Measurements from ENCODE around the gene FRY. TPM values are rescaled to one million over a fixed set of nuclear protein-coding genes. Genes with fewer than 3 reads are reported as not detected.

Gene FRY
- total and polyA plus RNA-seq, 9 of the 15 experiments (the other 6 are each of a cell fraction or from before 2014, with no cell fraction given): 0.03 to 0.31 (median 0.11) TPM; not detected in 3

DNA sequence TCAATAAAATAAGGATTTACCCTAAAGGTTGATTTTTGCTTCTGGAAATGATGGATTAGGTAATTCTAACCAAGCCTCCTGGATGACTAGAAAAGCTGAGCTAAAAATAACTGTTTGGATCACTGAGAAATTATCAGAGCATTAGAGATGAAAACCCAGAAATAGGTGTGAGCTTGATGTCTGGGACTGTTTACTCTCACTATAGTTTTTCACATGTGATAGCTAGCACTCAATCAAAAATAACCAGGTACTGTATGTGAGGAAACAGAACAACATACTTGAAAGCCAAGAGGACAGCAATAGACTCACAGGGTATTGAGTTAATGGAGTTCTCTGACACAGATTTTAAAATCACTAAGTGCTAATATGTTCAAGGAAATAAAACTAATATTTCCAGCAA is 274.1 kb downstream of the FRY start:
- H3K9me3 ChIP-seq (replicated peaks; ENCODE audit: control insufficient read depth, insufficient read depth, low read depth, low read length): no peaks in the 10 kb centered on the region
- TF ChIP-seq ZNF347 (CRISPR knock-in tag; IDR thresholded peaks at IDR 0.05; ENCODE audit: low read depth): no peak
- no peak for TF ChIP-seq KLF6 (CRISPR knock-in tag; IDR thresholded peaks at IDR 0.05; ENCODE audit: borderline replicate concordance)
- TF ChIP-seq HNRNPLL (IDR thresholded peaks at IDR 0.05; ENCODE audit: low read depth, low read length, poor library complexity, severe bottlenecking): no peak
- TF ChIP-seq PRMT5 (CRISPR knock-in tag; IDR thresholded peaks at IDR 0.05): no peak
- no peak for TF ChIP-seq SOX6 (IDR thresholded peaks at IDR 0.05)
- TF ChIP-seq, protein P1, sequence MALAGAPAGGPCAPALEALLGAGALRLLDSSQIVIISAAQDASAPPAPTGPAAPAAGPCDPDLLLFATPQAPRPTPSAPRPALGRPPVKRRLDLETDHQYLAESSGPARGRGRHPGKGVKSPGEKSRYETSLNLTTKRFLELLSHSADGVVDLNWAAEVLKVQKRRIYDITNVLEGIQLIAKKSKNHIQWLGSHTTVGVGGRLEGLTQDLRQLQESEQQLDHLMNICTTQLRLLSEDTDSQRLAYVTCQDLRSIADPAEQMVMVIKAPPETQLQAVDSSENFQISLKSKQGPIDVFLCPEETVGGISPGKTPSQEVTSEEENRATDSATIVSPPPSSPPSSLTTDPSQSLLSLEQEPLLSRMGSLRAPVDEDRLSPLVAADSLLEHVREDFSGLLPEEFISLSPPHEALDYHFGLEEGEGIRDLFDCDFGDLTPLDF (CRISPR knock-in tag; IDR thresholded peaks at IDR 0.05): no peak
- no peak for TF ChIP-seq NFIC (IDR thresholded peaks at IDR 0.05)
- no peak for TF ChIP-seq DDX20 (tag; IDR thresholded peaks at IDR 0.05; ENCODE audit: low read depth)
- TF ChIP-seq, protein P2, sequence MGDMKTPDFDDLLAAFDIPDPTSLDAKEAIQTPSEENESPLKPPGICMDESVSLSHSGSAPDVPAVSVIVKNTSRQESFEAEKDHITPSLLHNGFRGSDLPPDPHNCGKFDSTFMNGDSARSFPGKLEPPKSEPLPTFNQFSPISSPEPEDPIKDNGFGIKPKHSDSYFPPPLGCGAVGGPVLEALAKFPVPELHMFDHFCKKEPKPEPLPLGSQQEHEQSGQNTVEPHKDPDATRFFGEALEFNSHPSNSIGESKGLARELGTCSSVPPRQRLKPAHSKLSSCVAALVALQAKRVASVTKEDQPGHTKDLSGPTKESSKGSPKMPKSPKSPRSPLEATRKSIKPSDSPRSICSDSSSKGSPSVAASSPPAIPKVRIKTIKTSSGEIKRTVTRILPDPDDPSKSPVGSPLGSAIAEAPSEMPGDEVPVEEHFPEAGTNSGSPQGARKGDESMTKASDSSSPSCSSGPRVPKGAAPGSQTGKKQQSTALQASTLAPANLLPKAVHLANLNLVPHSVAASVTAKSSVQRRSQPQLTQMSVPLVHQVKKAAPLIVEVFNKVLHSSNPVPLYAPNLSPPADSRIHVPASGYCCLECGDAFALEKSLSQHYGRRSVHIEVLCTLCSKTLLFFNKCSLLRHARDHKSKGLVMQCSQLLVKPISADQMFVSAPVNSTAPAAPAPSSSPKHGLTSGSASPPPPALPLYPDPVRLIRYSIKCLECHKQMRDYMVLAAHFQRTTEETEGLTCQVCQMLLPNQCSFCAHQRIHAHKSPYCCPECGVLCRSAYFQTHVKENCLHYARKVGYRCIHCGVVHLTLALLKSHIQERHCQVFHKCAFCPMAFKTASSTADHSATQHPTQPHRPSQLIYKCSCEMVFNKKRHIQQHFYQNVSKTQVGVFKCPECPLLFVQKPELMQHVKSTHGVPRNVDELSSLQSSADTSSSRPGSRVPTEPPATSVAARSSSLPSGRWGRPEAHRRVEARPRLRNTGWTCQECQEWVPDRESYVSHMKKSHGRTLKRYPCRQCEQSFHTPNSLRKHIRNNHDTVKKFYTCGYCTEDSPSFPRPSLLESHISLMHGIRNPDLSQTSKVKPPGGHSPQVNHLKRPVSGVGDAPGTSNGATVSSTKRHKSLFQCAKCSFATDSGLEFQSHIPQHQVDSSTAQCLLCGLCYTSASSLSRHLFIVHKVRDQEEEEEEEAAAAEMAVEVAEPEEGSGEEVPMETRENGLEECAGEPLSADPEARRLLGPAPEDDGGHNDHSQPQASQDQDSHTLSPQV (IDR thresholded peaks at IDR 0.05): no peak
- no peak for TF ChIP-seq SREBF2 (CRISPR knock-in tag; IDR thresholded peaks at IDR 0.05)
- TF ChIP-seq SMARCE1 (IDR thresholded peaks at IDR 0.05): no peak
- TF ChIP-seq, protein P3, sequence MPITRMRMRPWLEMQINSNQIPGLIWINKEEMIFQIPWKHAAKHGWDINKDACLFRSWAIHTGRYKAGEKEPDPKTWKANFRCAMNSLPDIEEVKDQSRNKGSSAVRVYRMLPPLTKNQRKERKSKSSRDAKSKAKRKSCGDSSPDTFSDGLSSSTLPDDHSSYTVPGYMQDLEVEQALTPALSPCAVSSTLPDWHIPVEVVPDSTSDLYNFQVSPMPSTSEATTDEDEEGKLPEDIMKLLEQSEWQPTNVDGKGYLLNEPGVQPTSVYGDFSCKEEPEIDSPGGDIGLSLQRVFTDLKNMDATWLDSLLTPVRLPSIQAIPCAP (CRISPR knock-in tag; IDR thresholded peaks at IDR 0.05; ENCODE audit: borderline replicate concordance): no peak
- TF ChIP-seq RCOR1 (IDR thresholded peaks at IDR 0.05; ENCODE audit: borderline replicate concordance in 1 of 2, low read depth in 2 of 2, low read length in 2 of 2): no peak
- no peak for TF ChIP-seq HDAC3 (IDR thresholded peaks at IDR 0.05; ENCODE audit: borderline replicate concordance, partially characterized antibody)
- no peak for TF ChIP-seq PRPF4 (IDR thresholded peaks at IDR 0.05; ENCODE audit: insufficient read depth, low read depth, low read length, poor library complexity, severe bottlenecking)
- DNase-seq (ENCODE audit: extremely low read depth in 1 of 4, low spot score in 3 of 4) (no peak), ATAC-seq (no peak), FAIRE-seq (no peak)
- ChIA-PET POLR2A (interaction anchor here (1.3 kb wide), 1 partner anchor 10 kb away, joined by 9 read pairs; the partner anchor contains the start of genes BRCA2 and ZAR1L), CTCF (ENCODE audit: low intra/inter-chr PET ratio) (no interaction called here)
- H3K4me2 ChIP-seq (ENCODE audit: insufficient read depth, low read length): no peak overlapping the region
- no peaks in the 10 kb centered on the region for H4K20me1 ChIP-seq (replicated peaks; ENCODE audit: control insufficient read depth, insufficient read depth, low read length)
- H3K9ac ChIP-seq (ENCODE audit: insufficient read depth in 1 of 2, low read depth in 2 of 2, low read length in 2 of 2): no peak overlapping the region
- H3K36me3 ChIP-seq (ENCODE audit: control insufficient read depth, insufficient read depth, low read length): no peaks in the 10 kb centered on the region
- no peak overlapping the region for H3K27ac ChIP-seq (ENCODE audit: extremely low read depth, low read depth, low read length)
- intact Hi-C loops (cut with micrococcal nuclease): no loop called here
- H2AFZ ChIP-seq (ENCODE audit: low read depth, low read length): no peak overlapping the region
- no peaks in the 10 kb centered on the region for H3K79me2 ChIP-seq (ENCODE audit: control insufficient read depth, insufficient read depth, low read length)
- peaks cover 2 to 6% of the 10 kb centered on the region in 2 experiments; a peak in 2 of 5 replicates for H3K27me3 ChIP-seq (ENCODE audit: control insufficient read depth in 2 of 2, insufficient read depth in 2 of 2, low read length in 2 of 2)
- in situ Hi-C loops (cut with MboI): loop anchor here (25.0 kb wide), 1 partner anchor 393 kb away; no protein-coding TSS in a partner anchor
- H3K4me3 ChIP-seq: no peak overlapping the region
- no peaks in the 10 kb centered on the region for H3K4me1 ChIP-seq (replicated peaks in 1 of 2; ENCODE audit: control insufficient read depth in 2 of 2, insufficient read depth in 2 of 2, low read length in 2 of 2)
- no peaks in the 10 kb centered on the region for H3K9me1 ChIP-seq (ENCODE audit: control insufficient read depth, insufficient read depth, low read length)
- no TSS peak for BruUV-seq (replicated peaks)

Measured in K562 (cell line).